Stimulated activated CD8-positive, alpha-beta memory T cell treated with anti-CD3 and anti-CD28 coated beads, Interleukin-4, amount 100 ng/mL, for 48 hours (primary cell): ENCODE measurements around the gene HK1.

Experiments used
- DNase-seq: peaks from one replicate; pipeline ENCODE4 v3.0.0-alpha.2; 2020

HK1 gene

DNA sequence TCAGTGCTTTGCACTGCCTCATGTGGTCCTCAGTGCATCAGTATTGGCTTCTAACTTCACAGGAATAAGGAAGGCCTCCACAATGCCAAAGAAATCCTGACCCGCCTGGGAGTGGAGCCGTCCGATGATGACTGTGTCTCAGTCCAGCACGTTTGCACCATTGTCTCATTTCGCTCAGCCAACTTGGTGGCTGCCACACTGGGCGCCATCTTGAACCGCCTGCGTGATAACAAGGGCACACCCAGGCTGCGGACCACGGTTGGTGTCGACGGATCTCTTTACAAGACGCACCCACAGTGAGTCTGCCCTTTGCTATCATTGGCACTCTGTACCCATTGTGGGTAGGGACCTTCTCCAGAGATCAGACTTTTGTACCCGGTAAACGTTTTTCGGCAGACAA lies 101.5 kb downstream of the HK1 start:
- no peak for DNase-seq

DNA sequence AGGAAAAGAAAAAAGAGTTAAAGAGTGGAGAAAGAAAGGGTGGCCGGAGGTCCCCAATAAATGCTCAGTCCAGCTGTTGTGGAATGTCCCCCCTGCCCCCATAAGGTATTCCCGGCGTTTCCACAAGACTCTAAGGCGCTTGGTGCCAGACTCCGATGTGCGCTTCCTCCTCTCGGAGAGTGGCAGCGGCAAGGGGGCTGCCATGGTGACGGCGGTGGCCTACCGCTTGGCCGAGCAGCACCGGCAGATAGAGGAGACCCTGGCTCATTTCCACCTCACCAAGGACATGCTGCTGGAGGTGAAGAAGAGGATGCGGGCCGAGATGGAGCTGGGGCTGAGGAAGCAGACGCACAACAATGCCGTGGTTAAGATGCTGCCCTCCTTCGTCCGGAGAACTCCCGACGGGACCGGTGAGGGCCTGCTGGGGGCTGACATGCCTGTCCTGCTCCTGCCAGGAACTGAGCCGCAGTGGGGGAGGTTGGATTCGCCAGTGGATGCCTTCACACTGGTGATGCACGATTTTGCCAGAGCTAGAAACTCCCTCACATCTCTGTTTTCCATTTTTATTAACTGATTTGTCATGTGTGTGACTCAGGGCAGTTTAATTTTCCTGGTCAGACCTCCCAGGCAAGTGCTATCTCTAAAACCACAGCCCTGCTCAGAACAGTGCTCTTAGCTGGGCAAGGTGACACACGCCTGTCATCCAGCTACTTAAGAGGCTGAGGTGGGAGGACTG lies 104.3 kb downstream of the HK1 start:
- no peak for DNase-seq

DNA sequence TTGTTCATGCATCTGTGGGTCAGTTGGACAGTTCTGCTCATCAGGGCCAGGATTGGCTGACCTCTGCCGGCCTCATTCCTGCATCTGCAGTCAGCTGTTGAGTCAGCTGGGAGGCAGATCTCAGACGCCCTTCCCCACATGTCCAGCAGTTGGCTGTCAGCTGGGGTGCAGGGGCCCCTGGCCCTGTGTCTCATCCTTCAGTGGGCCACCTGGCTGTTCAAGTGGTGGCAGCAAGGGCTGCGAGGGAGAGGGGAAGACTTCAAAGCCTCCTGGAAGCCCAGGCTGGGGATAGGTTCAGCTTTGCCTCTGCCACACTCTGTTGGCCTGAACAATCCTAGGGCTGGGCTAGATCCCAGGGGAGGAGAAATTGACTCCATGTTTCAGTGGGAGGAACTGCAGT lies 105.3 kb downstream of the HK1 start:
- no peak for DNase-seq

DNA sequence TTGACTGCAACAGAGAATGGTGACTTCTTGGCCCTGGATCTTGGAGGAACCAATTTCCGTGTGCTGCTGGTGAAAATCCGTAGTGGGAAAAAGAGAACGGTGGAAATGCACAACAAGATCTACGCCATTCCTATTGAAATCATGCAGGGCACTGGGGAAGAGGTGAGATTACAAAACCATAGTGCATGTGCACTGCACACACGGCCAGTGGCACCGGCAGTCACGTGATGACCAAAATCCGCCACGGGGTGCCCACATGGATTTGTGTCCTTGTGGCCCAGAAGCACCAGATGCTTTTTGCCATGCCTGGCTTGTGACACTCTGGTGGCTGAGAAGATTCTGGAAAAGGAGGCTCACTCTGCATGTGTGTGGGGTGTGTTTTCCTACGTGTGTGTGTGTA lies 106.0 kb downstream of the HK1 start:
- DNase-seq = no peak

DNA sequence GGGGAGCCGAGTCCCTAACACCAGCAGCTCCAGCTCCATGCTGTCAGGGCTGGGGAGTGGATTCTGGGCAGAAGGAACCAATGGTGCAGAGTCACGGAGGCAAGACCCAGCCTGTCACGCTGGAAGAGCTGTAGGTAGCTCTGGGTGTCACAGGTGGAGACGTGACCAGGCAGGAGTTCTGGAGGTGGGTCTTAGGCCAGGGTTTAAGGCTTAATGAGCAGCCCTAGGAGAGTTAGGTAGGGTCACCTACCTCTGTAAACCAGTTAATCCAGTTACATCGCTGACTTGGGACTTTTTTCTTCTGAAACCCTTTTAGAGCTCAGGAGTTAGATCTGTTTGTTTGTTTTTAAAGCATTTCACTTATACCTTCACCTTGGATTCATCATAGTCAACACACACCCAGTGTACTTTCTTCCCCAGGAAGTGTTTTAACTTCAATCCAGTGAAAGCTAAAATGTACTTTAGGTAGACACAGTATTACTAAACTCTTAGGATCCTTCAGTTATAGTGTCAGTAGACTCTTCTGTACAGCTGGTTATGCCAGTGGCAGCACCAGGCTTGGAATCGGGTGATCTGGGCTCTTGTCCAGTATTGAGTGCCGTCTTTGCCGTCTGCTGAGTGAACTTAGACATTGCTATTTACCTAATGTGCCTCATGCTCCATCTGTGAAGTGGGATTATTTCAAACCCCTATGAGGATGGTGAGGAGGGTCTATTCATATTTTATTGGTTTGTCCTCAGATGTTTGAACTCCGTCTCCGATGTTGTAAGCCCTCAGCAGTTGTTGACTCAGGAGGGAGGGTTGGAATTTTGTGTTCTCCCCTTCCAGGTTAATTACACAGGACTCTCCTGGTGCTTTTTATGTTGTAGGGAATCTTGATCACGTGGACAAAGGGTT lies 107.4 kb downstream of the HK1 start:
- DNase-seq = no peak

DNA sequence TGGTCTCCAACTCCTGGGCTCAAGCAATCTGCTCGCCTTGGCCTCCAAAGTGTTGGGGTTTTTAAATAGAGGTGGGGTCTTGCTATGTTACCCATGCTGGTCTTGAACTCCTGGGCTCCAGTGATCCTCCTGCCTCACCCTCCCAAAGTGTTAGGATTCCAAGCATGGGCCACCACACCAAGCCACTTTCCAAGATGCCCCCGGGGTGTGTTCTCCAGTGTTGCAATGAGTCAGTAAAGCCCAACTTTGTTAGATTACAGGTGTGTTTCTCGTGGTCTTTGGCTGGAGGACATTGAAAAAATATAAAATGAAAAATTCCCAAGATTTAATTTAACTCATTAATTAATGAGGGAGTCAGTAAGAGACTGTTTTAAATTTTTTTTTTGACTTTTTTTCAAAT lies 109.2 kb downstream of the HK1 start:
- no peak for DNase-seq

DNA sequence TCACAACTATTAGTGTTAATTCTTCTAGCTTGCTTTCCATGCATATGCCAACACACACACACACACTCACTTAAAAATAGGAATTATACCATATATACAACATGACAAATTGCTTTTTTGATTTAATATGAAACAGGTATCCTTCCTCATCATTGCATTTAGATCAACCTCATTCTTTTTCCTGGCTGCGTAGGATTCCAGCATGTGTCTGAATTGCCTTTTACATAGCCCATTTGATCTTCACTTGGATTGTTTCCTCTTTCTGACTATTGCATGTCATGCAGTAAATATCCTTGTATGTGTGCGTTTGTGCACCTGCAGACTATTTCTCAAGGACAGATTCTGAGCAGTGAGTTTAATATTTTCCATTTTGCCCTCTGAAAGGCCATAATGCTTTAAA lies 110.2 kb downstream of the HK1 start:
- no peak for DNase-seq

DNA sequence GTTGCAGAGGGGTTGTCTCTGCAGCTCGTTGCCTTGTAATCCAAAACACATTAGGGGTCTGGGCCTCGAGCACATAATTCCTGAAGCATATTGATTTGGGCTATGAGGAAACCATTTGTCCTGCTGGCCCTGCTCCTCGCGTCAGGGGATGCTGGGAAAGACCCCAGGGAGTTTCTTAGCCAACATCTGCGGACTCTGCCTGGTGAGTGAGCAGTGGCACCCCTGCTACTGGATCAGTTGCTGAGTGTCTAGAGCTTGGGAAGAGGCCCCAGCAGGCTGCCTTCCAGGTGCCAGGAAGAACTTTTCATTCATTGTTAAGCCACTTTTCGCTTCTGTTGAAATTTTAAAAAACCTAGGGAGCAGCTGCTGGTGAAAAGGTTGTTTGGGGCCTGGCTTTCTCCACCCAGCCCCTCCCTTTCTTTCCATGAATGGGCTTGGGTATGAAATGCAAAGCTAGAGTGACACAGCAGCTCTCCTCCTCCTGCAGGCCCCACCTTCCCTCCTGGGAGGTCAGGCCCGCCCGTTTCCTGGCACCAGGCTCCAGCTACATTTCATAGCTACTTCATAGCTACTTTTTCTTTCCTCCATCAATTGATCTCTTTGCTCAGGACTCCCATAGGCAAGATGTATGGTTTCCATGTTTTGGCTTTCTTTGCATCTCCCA lies 111.7 kb downstream of the HK1 start:
- DNase-seq = no peak

DNA sequence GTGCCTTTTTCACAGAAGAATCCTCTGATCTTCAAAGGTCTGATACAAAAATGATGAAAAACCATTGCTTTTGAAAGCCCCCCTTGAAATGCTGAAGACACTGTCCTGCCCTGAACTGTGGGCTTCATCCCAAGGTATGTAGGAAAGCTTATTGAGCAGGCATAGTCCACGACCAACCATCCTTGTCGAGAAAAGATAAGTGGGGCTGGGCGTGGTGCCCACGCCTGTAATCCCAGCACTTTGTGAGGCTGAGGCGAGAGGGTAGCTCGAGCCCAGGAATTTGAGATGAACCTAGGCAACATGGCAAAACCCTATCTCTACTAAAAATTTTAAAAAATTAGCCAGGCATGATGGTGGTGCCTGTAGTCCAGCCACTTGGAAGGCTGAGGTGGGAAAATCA lies 112.9 kb downstream of the HK1 start:
- DNase-seq = no peak

DNA sequence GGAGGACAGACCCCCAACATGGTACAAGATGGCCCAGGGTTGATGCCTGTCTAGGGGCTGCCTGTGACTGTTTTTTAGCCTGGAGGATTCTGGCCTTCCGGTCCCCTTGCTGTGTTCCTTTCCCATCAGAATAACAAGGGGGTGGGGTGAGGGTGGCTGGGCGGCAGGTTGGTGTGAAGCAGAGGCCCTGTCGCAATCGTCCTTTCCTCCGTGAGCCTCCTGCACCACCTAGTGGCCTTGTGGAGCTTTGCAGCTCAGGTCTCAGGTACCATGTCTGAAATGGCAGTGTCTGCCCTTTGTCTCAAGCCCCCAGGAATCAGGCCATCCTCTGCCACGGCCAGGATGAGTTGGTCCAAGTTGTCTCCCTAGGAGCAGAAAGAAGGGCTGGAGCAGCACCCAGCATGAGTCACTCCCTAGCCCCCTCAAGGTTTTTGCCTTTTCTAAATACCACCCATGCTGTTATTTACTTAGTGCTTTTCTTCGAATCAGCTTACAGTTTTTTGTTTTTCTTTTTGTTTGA lies 114.2 kb downstream of the HK1 start:
- DNase-seq = peak; percentile 85

DNA sequence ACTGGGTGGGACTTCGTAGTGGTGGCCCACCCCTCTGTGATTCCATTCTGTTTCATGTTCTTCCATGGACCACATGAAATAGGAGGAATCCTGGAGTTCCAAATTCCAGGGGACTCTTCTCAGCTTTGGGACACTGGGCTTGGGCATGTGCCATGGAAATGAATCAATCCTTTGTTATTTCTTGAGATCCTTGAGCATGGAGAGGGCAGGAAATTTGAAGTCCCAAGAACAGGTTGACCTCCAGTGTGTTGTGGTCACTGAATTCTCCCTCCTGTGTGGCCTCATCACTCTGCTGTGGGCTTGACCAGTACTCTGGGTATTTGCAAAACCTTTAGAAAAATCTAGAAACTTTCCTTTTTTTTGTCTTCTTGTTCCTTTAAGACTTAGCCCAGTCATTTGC lies 115.7 kb downstream of the HK1 start:
- DNase-seq = no peak

DNA sequence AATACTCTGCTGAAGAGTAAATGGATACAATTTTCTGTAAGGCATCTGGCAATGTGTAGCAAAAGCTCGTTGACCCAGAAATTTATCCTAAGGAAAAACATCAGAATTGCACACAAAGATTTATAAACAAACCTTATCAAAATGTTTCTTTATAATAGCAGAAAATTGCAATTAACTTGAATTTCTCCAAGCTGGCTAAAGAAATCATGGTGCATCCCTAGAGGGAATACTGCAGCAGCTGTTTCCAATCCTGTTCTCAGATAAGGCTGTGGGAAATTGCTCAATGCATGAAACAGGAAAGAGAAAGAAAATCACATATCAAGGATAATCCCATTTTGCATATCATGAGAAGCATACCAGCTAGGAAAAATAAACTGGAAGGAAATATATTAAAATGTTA lies 119.7 kb downstream of the HK1 start:
- DNase-seq = no peak

DNA sequence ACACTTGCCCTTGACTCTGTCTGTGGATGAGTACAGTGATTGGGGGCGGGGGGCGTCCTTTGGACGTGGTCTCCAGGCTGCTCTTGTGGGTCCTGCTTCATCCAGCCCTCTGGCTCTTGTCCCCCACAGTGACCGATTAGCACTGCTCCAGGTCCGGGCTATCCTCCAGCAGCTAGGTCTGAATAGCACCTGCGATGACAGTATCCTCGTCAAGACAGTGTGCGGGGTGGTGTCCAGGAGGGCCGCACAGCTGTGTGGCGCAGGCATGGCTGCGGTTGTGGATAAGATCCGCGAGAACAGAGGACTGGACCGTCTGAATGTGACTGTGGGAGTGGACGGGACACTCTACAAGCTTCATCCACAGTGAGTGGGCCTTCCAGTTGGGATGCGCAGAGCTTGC lies 120.2 kb downstream of the HK1 start:
- DNase-seq = no peak

DNA sequence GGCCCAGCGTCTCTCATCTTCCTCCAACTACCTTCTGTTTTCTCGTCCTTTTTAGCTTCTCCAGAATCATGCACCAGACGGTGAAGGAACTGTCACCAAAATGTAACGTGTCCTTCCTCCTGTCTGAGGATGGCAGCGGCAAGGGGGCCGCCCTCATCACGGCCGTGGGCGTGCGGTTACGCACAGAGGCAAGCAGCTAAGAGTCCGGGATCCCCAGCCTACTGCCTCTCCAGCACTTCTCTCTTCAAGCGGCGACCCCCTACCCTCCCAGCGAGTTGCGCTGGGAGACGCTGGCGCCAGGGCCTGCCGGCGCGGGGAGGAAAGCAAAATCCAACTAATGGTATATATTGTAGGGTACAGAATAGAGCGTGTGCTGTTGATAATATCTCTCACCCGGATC lies 122.6 kb downstream of the HK1 start:
- no peak for DNase-seq

DNA sequence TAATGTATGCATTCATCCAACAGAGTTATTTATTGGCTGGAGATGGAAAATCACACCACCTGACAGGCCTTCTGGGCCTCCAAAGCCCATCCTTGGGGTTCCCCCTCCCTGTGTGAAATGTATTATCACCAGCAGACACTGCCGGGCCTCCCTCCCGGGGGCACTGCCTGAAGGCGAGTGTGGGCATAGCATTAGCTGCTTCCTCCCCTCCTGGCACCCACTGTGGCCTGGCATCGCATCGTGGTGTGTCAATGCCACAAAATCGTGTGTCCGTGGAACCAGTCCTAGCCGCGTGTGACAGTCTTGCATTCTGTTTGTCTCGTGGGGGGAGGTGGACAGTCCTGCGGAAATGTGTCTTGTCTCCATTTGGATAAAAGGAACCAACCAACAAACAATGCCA lies 123.1 kb downstream of the HK1 start:
- DNase-seq = no peak

DNA sequence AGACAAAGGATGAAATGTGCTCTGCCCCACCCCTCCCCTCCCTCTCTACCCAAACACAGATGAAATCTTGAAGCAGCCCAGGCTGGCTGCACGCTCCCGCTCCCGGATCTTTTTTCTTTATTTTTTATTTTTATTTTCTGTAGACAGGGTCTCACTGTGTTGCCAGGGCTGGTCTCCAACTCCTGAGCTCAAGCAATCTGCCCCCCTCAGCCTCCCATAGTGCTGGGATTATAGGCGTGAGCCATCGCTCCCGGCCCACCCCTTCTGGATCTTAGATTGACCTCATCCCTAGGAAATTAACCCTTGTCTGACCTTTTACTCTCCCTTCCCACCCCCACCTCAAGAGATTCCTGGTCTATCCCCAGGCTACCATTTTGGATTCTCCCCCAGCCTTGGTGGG lies 124.1 kb downstream of the HK1 start:
- DNase-seq = no peak

DNA sequence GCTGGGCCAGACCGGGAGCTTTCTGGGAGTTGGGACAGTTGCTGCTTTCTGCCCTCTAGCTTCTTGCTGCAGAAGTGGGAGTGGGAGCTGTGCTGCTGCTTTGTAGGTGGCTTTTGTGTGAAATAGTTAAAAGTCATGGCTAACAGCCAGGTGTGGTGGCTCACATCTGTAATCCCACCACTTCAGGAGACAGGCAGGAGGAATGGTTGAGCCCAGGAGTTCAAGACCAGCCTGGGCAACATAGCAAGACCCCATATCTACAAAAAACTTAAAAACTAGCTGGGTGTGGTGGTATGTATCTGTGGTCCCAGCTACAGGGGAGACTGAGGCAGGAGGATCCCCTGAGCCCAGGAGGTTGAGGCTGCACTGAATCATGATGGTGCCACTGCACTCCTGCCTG lies 124.8 kb downstream of the HK1 start:
- no peak for DNase-seq

DNA sequence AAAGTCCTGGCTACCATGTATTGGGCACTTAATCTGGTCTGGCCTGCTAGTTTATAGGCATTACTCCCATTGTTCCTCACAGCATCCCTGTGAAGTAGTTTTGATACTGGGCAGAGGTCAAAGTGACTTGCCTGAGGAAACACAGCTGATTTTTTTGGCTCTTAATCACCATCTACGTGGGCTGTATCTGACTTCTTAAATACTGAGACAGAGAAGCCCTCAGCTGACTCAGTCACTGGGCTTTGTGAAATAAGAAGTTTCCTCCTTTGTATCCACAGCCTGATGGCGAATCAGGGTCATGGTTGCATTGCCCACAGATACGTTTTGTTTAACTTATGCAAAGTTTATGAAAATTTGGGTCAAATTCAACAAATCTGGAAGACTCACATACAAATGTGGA lies 125.2 kb downstream of the HK1 start:
- no peak for DNase-seq

DNA sequence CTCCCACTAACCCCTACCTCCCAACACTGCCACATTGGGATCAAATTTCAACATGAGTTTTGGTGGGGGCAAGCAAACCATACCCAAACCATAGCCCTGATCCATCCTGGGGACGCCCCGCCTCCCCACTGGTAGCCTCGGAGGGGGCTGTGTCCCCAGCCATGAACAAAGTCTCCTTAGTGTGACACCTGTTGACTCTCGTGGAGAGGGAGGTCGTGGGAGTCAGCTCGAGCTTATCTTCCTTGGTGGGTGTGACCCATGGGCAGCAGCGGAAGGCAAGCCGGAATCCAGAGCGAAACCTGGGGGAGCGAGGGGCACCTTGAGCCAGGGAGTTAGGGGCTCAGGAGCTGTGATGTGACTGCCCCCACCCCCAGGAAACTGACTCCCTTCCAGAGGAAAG lies 126.5 kb downstream of the HK1 start:
- DNase-seq = no peak

DNA sequence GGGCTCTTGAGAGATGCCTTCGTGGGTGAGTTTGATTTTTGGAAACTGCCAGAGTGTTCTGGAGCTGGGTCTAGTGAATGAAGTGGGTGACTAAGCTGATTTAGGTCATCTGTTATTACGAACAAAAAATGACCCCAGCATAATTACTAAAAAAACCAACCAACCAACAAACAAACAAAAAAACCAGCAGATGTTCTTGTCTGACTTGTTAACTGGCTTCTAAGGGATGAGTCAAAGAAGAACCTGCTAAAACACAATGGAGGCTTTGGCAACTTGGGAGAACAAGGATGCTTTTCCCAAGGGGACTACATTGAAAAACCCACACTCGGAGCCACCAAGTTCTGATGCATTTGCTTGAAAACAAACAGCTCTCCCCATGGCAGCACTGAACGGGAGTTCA lies 126.9 kb downstream of the HK1 start:
- no peak for DNase-seq

DNA sequence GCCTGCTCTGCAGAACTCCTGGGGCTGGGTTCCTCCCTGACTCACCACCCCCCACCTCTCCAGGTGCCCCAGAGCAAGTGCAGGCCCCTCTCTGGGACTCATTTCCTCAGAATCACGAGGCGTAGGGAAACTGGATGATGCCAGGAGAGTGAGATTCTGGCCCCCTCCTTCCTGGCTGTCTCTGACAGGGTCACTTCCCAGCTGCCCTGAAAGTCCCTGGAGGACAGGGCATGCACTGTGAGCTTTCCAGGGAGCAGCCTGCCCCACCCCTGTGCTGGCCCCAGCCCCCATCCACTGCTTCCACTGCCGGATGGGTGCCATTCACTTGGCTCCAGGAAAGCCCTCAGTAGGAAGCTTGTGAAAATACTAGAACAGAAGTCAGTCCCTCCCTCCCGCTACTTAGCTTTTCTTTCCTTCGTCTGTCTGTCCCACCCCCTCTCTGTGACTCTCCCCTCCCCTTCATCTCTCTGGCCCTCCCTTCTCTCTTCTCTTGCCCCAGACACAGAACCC lies 128.1 kb downstream of the HK1 start:
- no peak for DNase-seq

DNA sequence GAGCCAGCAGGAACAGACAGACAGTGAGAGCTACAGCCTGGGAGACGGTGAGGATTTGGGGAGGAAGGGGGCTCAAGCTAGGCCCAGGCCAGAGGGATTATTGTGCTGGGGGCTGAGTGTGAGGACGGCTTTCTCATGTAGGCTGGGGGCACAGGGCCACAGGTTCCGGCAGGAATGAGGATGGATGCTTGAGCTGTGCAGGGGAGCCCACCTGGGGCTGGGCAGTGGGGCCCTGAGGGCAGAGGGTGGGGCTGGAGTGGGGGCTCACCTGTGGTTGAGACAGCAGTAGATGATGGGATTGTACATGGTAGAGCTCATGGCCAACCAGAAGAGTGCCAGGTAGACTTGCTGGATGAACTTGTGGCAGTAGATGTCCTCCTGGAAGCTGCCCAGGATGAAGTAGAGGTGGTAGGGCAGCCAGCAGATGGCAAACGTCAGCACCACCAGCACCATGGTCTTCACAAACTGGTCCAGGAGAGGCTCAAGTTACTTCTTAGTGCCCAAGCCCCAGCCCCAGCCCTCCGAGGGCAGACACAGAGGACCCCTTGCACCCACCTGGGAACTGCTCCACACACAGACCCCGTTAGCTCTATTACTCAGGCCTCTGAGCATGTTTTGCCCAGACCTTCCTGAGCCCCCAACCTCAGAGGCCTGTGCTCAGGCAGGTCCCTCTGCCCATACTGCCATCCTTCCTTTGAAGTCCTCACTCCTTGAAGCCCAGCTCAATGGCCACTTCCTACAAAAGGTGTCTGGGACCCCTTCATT lies 128.7 kb downstream of the HK1 start:
- no peak for DNase-seq
